Nephron progenitor cell (in vitro differentiated cells): ENCODE results near the gene ATP10B.

Experiments used
- DNase-seq: peaks from one replicate; pipeline ENCODE4 v3.0.0; 2021
- H3K27ac Mint-ChIP-seq: 2 replicates; pipeline ENCODE4 v1.8.0; 2021; ENCODE audit warnings: mild to moderate bottlenecking, moderate library complexity, mixed read lengths
- H3K27me3 Mint-ChIP-seq: 2 replicates; pipeline ENCODE4 v1.8.0; 2021; ENCODE audit warnings: mild to moderate bottlenecking, low read depth, mixed read lengths; ENCODE audit not compliant: poor library complexity
- H3K36me3 Mint-ChIP-seq: 2 replicates; pipeline ENCODE4 v1.8.0; 2021; ENCODE audit warnings: low read depth, mixed read lengths
- H3K4me1 Mint-ChIP-seq: 2 replicates; pipeline ENCODE4 v1.8.0; 2021; ENCODE audit warnings: mixed read lengths
- H3K4me3 Mint-ChIP-seq: 2 replicates; pipeline ENCODE4 v1.8.0; 2021; ENCODE audit warnings: mild to moderate bottlenecking, moderate library complexity, mixed read lengths
- H3K9me3 Mint-ChIP-seq: 2 replicates; pipeline ENCODE4 v1.8.0; 2021; ENCODE audit warnings: mild to moderate bottlenecking, moderate library complexity, mixed read lengths
- CTCF ChIP-seq: fragments of 200-600 bp; sonication (generic); IDR thresholded peaks from 2 replicates; pipeline ENCODE4 v1.5.0; 2021; ENCODE audit warnings: antibody characterized with exemption

Gene ATP10B

GRCh38 chr5:160616712-160617497 is 235.1 kb downstream of the ATP10B start:
- DNase-seq, result no peak
- no peak overlapping the region for H3K4me3 Mint-ChIP-seq
- TF ChIP-seq CTCF, result no peak

GRCh38 chr5:160614136-160614535 is 237.9 kb downstream of the ATP10B start:
- no peaks in the 10 kb centered on the region for H3K36me3 Mint-ChIP-seq
- no peak overlapping the region for H3K4me3 Mint-ChIP-seq
- H3K27me3 Mint-ChIP-seq, result peaks cover 11% of the 10 kb centered on the region
- no peak for TF ChIP-seq CTCF
- no peak overlapping the region for H3K27ac Mint-ChIP-seq
- no peaks in the 10 kb centered on the region for H3K4me1 Mint-ChIP-seq
- no peak for DNase-seq
- H3K9me3 Mint-ChIP-seq, result no peaks in the 10 kb centered on the region

More at GRCh38 chr5:160616712-160617497, 235.1 kb downstream of the ATP10B start:
- H3K4me1 Mint-ChIP-seq, result no peaks in the 10 kb centered on the region
- H3K27ac Mint-ChIP-seq, result no peak overlapping the region
- H3K36me3 Mint-ChIP-seq, result no peaks in the 10 kb centered on the region
- peaks cover 8% of the 10 kb centered on the region for H3K27me3 Mint-ChIP-seq
- H3K9me3 Mint-ChIP-seq, result no peaks in the 10 kb centered on the region

- Mint-ChIP-seq H3K36me3 (no peaks in the 10 kb centered on the region), H3K4me1 (no peaks in the 10 kb centered on the region), H3K27ac (no peak overlapping the region), H3K9me3 (no peaks in the 10 kb centered on the region), H3K4me3 (no peak overlapping the region), H3K27me3 (no peaks in the 10 kb centered on the region)
- no peak for DNase-seq
- TF ChIP-seq CTCF, result no peak
Measured at GRCh38 chr5:160605266-160605665, 246.7 kb downstream of the ATP10B start.

GRCh38 chr5:160604484-160604883 is 247.5 kb downstream of the ATP10B start:
- H3K27me3 Mint-ChIP-seq, result no peaks in the 10 kb centered on the region

GRCh38 chr5:160602744-160603143 is 249.3 kb downstream of the ATP10B start:
- no peak overlapping the region for H3K27ac Mint-ChIP-seq
- no peak for DNase-seq
- TF ChIP-seq CTCF, result no peak
- no peaks in the 10 kb centered on the region for H3K4me1 Mint-ChIP-seq
- H3K27me3 Mint-ChIP-seq, result no peaks in the 10 kb centered on the region
- H3K36me3 Mint-ChIP-seq, result no peaks in the 10 kb centered on the region
- no peaks in the 10 kb centered on the region for H3K9me3 Mint-ChIP-seq
- no peak overlapping the region for H3K4me3 Mint-ChIP-seq

More at GRCh38 chr5:160604484-160604883, 247.5 kb downstream of the ATP10B start:
- DNase-seq, result no peak
- no peaks in the 10 kb centered on the region for H3K4me1 Mint-ChIP-seq
- no peak overlapping the region for H3K4me3 Mint-ChIP-seq
- TF ChIP-seq CTCF, result no peak
- no peak overlapping the region for H3K27ac Mint-ChIP-seq
- no peaks in the 10 kb centered on the region for H3K36me3 Mint-ChIP-seq
- no peaks in the 10 kb centered on the region for H3K9me3 Mint-ChIP-seq

GRCh38 chr5:160601046-160601445 is 251.0 kb downstream of the ATP10B start:
- Mint-ChIP-seq H3K4me3 (no peak overlapping the region), H3K9me3 (no peaks in the 10 kb centered on the region)

More at GRCh38 chr5:160601046-160601445, 251.0 kb downstream of the ATP10B start:
- TF ChIP-seq CTCF, result no peak
- H3K27me3 Mint-ChIP-seq, result no peaks in the 10 kb centered on the region
- no peak for DNase-seq
- H3K27ac Mint-ChIP-seq, result no peak overlapping the region
- no peaks in the 10 kb centered on the region for H3K36me3 Mint-ChIP-seq
- H3K4me1 Mint-ChIP-seq, result no peaks in the 10 kb centered on the region
